HCT116 (cell line): ENCODE measurements around the gene ST3GAL3. TPM values are rescaled to one million over a fixed set of nuclear protein-coding genes. Genes with fewer than 3 reads are reported as not detected.

Source experiments
- ATAC-seq: fragments of 200-7000 bp; cut with Tn5 transposase; 2 replicates; pipeline ENCODE4 v1.9.1; 2020; ENCODE audit warnings: mild to moderate bottlenecking, moderate library complexity
- BruUV-seq: library from RNA; stranded (reverse); fragments of 400-500 nt; replicated peaks from 2 replicates; lab custom pipeline; 2021; lab: Mats Ljungman, UMichigan
- CTCF ChIA-PET: fragments of 300-600 bp; sonication (Branson Sonifier 250); formaldehyde crosslinking; loops from one replicate; lab custom pipeline; 2021; ENCODE audit warnings: antibody characterized with exemption; lab: Charles Lee
- POLR2A ChIA-PET: fragments of 300-600, 350-600 bp; sonication (Branson Sonifier 250); formaldehyde crosslinking; loops from one replicate; lab custom pipeline; 2021; ENCODE audit warnings: antibody characterized with exemption; lab: Charles Lee
- RAD21 ChIA-PET, 2 experiments: fragments of 300-600 bp; sonication (Branson Sonifier 250); formaldehyde crosslinking; loops; one replicate each; lab custom pipeline; 2023; ENCODE audit warnings: low total read pairs in 2 of 2; ENCODE audit not compliant: uncharacterized antibody in 2 of 2, unreplicated experiment in 2 of 2, low non-redundant PET in 1 of 2; lab: Charles Lee
- DNase-seq: peaks from one replicate; pipeline ENCODE4 v3.0.0-alpha.2; 2010; ENCODE audit warnings: low read depth, low spot score
- H2AFZ ChIP-seq: fragments of 200-600 bp; shearing (Covaris generic), sonication (generic); 2 replicates; pipeline ENCODE4 v1.6.1; 2017; ENCODE audit warnings: low read depth, mixed run types, mixed read lengths, antibody characterized with exemption, low read length; ENCODE audit not compliant: poor library complexity, severe bottlenecking
- H3K27ac ChIP-seq: 2 replicates; pipeline ENCODE4 v1.5.1; 2012; ENCODE audit warnings: low read depth, low read length
- H3K27me3 ChIP-seq: fragments of 200-600 bp; sonication (generic); 2 replicates; pipeline ENCODE4 v1.6.1; 2016; ENCODE audit warnings: mixed run types, low read length, mixed read lengths; ENCODE audit not compliant: insufficient read depth
- H3K36me3 ChIP-seq, 2 experiments: fragments of 200-500 bp in 1 of 2; fragments of 200-600 bp in 1 of 2; sonication (Bioruptor generic) in 1 of 2; sonication (generic) in 1 of 2; 2 replicates each; pipeline versions ENCODE4 v1.5.1 to v1.6.1; 2014 to 2016; ENCODE audit warnings: low read length in 2 of 2, inconsistent platforms in 1 of 2, mixed read lengths in 1 of 2, mixed run types in 1 of 2; ENCODE audit not compliant: insufficient read depth in 2 of 2, control insufficient read depth in 1 of 2
- H3K4me1 ChIP-seq, 2 experiments: fragments of 200-600 bp in 1 of 2; sonication (generic) in 1 of 2; 2 replicates each; pipeline versions ENCODE4 v1.5.1 to v1.6.1; 2012 to 2017; ENCODE audit warnings: low read length in 2 of 2, inconsistent platforms in 1 of 2, mild to moderate bottlenecking in 1 of 2, mixed read lengths in 1 of 2, mixed run types in 1 of 2, moderate library complexity in 1 of 2; ENCODE audit not compliant: insufficient read depth in 2 of 2, control insufficient read depth in 1 of 2
- H3K4me2 ChIP-seq: fragments of 200-600 bp; sonication (generic); 2 replicates; pipeline ENCODE4 v1.6.1; 2017; ENCODE audit warnings: mixed run types, low read length, mixed read lengths
- H3K4me3 ChIP-seq, 2 experiments: fragments of 200-600 bp in 1 of 2; sonication (generic) in 1 of 2; replicated peaks in 1 of 2; 2 replicates each; pipeline ENCODE4 v1.5.1; 2011 to 2016; ENCODE audit warnings: low read length in 2 of 2, control low read depth in 1 of 2, low read depth in 1 of 2, mild to moderate bottlenecking in 1 of 2, mixed read lengths in 1 of 2, mixed run types in 1 of 2
- H3K79me2 ChIP-seq: fragments of 200-600 bp; sonication (generic); 2 replicates; pipeline ENCODE4 v1.6.1; 2017; ENCODE audit warnings: mild to moderate bottlenecking, mixed run types, low read length, moderate library complexity, mixed read lengths; ENCODE audit not compliant: insufficient read depth
- H3K9ac ChIP-seq: fragments of 200-600 bp; sonication (generic); 2 replicates; pipeline ENCODE4 v1.6.1; 2016; ENCODE audit warnings: low read length, mixed read lengths
- H3K9me2 ChIP-seq: fragments of 200-600 bp; sonication (generic), shearing (Covaris generic); 2 replicates; pipeline ENCODE4 v1.6.1; 2017; ENCODE audit warnings: mixed run types, mild to moderate bottlenecking, moderate library complexity; ENCODE audit not compliant: insufficient read depth
- H3K9me3 ChIP-seq, 2 experiments: fragments of 200-500 bp in 1 of 2; fragments of 200-600 bp in 1 of 2; sonication (Bioruptor generic) in 1 of 2; sonication (generic) in 1 of 2; 2 replicates each; pipeline ENCODE4 v1.6.1; 2014 to 2017; ENCODE audit warnings: low read length in 2 of 2, mixed read lengths in 2 of 2, inconsistent platforms in 1 of 2, low read depth in 1 of 2, mild to moderate bottlenecking in 1 of 2, mixed run types in 1 of 2, moderate library complexity in 1 of 2; ENCODE audit not compliant: control insufficient read depth in 1 of 2, insufficient read depth in 1 of 2
- H4K20me1 ChIP-seq: fragments of 200-600 bp; sonication (generic), shearing (Covaris generic); 2 replicates; pipeline ENCODE4 v1.6.1; 2017; ENCODE audit warnings: mixed run types, mild to moderate bottlenecking, moderate library complexity; ENCODE audit not compliant: insufficient read depth
- CEBPB ChIP-seq: IDR thresholded peaks from 2 replicates; pipeline ENCODE4 v1.6.1; 2012; ENCODE audit warnings: low read depth
- CTCF ChIP-seq, 3 experiments: fragments of 200-600 bp in 1 of 3; sonication (generic) in 1 of 3; IDR thresholded peaks in 2 of 3; conservative IDR thresholded peaks in 1 of 3; 2 replicates each; pipeline ENCODE4 v1.5.1; 2012 to 2017; ENCODE audit warnings: low read depth in 2 of 3, low read length in 2 of 3, antibody characterized with exemption in 1 of 3, borderline replicate concordance in 1 of 3, control low read depth in 1 of 3, mild to moderate bottlenecking in 1 of 3, mixed read lengths in 1 of 3, mixed run types in 1 of 3, moderate library complexity in 1 of 3; ENCODE audit not compliant: insufficient read depth in 1 of 3
- RAD21 ChIP-seq: IDR thresholded peaks from 2 replicates; pipeline ENCODE4 v1.6.1; 2012; ENCODE audit warnings: low read depth, mild to moderate bottlenecking
- YY1 ChIP-seq: IDR thresholded peaks from 2 replicates; pipeline ENCODE4 v1.6.1; 2011; ENCODE audit warnings: low read length, low read depth, moderate library complexity, mild to moderate bottlenecking; ENCODE audit not compliant: insufficient replicate concordance; ENCODE audit errors: extremely low read depth
- intact Hi-C: fragments of 100-400 bp; cut with micrococcal nuclease; formaldehyde crosslinking; loops from 2 replicates; pipeline ENCODE4 v1.10.0; 2022
- total RNA-seq: library from RNA; stranded (reverse); gene quantifications from one replicate; pipeline ENCODE4 v1.2.1, GENCODE V29; 2021; ENCODE audit not compliant: unreplicated experiment
- TF ChIP-seq, protein P1 (sequence below): IDR thresholded peaks from 2 replicates; pipeline ENCODE4 v1.6.1; 2012; ENCODE audit warnings: low read depth

Gene ST3GAL3
- total RNA-seq, 1 experiment from 2014 or later: 7.2 TPM

DNA sequence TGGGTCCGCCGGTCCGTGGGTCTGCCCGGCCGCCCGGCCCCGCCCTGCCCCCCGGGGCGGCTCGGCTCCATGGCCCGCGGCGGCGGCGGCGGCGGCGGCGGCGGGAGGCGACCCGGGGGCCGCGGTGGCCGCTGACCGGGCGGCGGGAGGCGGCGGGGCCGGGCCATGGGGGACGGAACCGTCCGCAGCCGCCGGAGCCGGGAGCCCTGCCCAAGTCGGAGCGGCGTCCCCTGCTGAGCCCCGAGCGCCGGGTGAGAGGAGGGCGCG is 271.9 kb downstream of the ST3GAL3 start:
- TF ChIP-seq CTCF (IDR thresholded peaks at IDR 0.05 in 2 of 3, conservative IDR thresholded peaks at IDR 0.05 in 1 of 3; ENCODE audit: borderline replicate concordance in 1 of 3, insufficient read depth in 1 of 3, low read depth in 2 of 3, low read length in 2 of 3) (no peak), YY1 (no peak), CEBPB (no peak), RAD21 (no peak)
- TF ChIP-seq, protein P1, sequence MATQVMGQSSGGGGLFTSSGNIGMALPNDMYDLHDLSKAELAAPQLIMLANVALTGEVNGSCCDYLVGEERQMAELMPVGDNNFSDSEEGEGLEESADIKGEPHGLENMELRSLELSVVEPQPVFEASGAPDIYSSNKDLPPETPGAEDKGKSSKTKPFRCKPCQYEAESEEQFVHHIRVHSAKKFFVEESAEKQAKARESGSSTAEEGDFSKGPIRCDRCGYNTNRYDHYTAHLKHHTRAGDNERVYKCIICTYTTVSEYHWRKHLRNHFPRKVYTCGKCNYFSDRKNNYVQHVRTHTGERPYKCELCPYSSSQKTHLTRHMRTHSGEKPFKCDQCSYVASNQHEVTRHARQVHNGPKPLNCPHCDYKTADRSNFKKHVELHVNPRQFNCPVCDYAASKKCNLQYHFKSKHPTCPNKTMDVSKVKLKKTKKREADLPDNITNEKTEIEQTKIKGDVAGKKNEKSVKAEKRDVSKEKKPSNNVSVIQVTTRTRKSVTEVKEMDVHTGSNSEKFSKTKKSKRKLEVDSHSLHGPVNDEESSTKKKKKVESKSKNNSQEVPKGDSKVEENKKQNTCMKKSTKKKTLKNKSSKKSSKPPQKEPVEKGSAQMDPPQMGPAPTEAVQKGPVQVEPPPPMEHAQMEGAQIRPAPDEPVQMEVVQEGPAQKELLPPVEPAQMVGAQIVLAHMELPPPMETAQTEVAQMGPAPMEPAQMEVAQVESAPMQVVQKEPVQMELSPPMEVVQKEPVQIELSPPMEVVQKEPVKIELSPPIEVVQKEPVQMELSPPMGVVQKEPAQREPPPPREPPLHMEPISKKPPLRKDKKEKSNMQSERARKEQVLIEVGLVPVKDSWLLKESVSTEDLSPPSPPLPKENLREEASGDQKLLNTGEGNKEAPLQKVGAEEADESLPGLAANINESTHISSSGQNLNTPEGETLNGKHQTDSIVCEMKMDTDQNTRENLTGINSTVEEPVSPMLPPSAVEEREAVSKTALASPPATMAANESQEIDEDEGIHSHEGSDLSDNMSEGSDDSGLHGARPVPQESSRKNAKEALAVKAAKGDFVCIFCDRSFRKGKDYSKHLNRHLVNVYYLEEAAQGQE: no peak
- ChIA-PET CTCF (interaction anchor here (1.6 kb wide), 1 partner anchor 216 kb away, joined by 3 read pairs; no protein-coding TSS in a partner anchor), POLR2A (no interaction called here), RAD21 (no interaction called here)
- Histone ChIP-seq H3K27ac (peak overlapping the region; percentile 81), H3K36me3 (peaks cover 6 to 38% of the 10 kb centered on the region in 2 experiments; a peak in 3 of 4 replicates), H3K79me2 (peaks cover 80% of the 10 kb centered on the region), H3K4me3 (peak overlapping the region; percentile 71 to 81), H3K27me3 (no peaks in the 10 kb centered on the region), H3K9ac (peak overlapping the region; percentile 85), H3K4me1 (peaks cover 14 to 48% of the 10 kb centered on the region in 2 experiments; a peak in 3 of 4 replicates), H3K4me2 (peak overlapping the region; percentile 87), H4K20me1 (no peaks in the 10 kb centered on the region), H2AFZ (no peak overlapping the region), H3K9me3 (no peaks in the 10 kb centered on the region), H3K9me2 (no peaks in the 10 kb centered on the region)
- ATAC-seq (peak; percentile 2), DNase-seq (no peak)
- intact Hi-C loops: no loop called here
- no TSS peak for BruUV-seq
